ENCODE data around the gene UBR4. TPM values are rescaled to one million over a fixed set of nuclear protein-coding genes. Genes with fewer than 3 reads are reported as not detected.
"Not testable (repeated sequence)": the region's sequence is repeated elsewhere in the genome, so short reads cannot be mapped to it uniquely, and the experiment has no call there.

The UBR4 gene
- total and polyA plus RNA-seq, 3 experiments from 2014 or later = 27.4 to 112 (median 110) TPM

DNA sequence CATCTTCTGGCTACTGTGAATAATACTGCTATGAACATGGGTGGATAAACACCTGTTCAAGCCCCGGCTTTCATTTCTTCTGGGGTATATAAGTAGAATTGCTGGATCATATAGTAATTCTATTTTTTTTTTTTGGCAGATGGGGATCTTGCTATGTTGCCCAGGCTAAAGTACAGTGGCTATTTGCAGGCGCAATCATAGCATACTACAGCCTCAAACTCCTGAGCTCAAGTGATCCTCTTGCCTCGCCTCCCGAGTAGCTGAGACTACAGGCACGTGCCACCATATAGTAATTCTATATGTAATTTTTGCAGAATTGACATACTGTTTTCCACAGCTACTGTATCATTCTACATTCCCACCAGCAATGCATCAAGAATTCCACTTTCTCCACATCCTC, 27.8 kb downstream of the UBR4 start:
- DNase-seq = no peak
- POLR2A ChIA-PET = no interaction called here
- Histone ChIP-seq H3K4me1 (ENCODE audit: insufficient read depth, low read length) (peaks cover 18% of the 10 kb centered on the region), H3K9me3 (ENCODE audit: low read length) (no peaks in the 10 kb centered on the region), H3K27ac (ENCODE audit: low read depth, low read length) (no peak overlapping the region), H3K4me3 (ENCODE audit: low read length) (no peak overlapping the region), H3K27me3 (ENCODE audit: insufficient read depth, low read length, poor library complexity, severe bottlenecking) (no peaks in the 10 kb centered on the region), H3K36me3 (ENCODE audit: insufficient read depth, low read length) (peaks cover 67% of the 10 kb centered on the region)
- peaks cover 20 to 35% (median 24%) of the 10 kb centered on the region in 3 donors for H3K4me1 Mint-ChIP-seq
- no peak overlapping the region for H3K4me3 Mint-ChIP-seq
- H3K9me3 Mint-ChIP-seq = no peaks in the 10 kb centered on the region
- H3K27me3 Mint-ChIP-seq = no peaks in the 10 kb centered on the region
- peaks cover 8 to 92% (median 39%) of the 10 kb centered on the region in 3 donors for H3K36me3 Mint-ChIP-seq
- H3K27ac Mint-ChIP-seq = peak overlapping the region in 1 of 8 donors; percentile 18
- CTCF ChIA-PET = no interaction called here

DNA sequence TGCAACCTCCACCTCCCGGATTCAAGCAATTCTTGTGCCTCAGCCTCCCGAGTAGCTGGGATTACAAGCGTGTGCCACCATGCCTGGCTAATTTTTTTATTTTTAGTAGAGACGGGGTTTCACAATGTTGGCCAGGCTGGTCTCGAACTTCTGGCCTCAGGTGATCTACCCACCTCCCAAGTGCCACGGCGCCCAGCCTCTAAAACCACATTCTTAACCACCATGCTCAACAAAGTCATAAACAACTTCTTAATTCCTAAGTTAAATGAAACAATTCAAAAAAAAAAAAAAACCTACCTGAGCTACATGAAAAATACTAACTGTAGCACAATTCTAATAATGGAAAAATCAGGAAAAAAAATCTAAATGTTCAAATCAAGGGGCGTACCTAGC, 29.8 kb downstream of the UBR4 start:
- not testable (repeated sequence) for H3K27me3 ChIP-seq (ENCODE audit: insufficient read depth, low read length, poor library complexity, severe bottlenecking); H3K27me3 Mint-ChIP-seq; H3K27ac ChIP-seq (ENCODE audit: low read depth, low read length); H3K4me3 ChIP-seq (ENCODE audit: low read length); H3K9me3 Mint-ChIP-seq; H3K9me3 ChIP-seq (ENCODE audit: low read length); DNase-seq
- Mint-ChIP-seq H3K36me3 (peaks cover 3 to 91% (median 38%) of the 10 kb centered on the region in 3 donors), H3K27ac (peak overlapping the region in 7 of 8 donors; percentile 33 to 95 (median 77)), H3K4me3 (peak overlapping the region in 1 of 7 donors; percentile 17), H3K4me1 (peaks cover 20 to 35% (median 24%) of the 10 kb centered on the region in 3 donors)
- CTCF ChIA-PET = interaction anchor here (1.1 to 2.0 kb wide), 3 partner anchors 12 to 473 kb away, joined by 3 to 7 read pairs (median 5); no protein-coding TSS in a partner anchor
- Histone ChIP-seq H3K4me1 (ENCODE audit: insufficient read depth, low read length) (peaks cover 18% of the 10 kb centered on the region), H3K36me3 (ENCODE audit: insufficient read depth, low read length) (peaks cover 72% of the 10 kb centered on the region)
- POLR2A ChIA-PET = interaction anchor here (0.7 kb wide), 1 partner anchor 350 kb away, joined by 6 read pairs; no protein-coding TSS in a partner anchor

DNA sequence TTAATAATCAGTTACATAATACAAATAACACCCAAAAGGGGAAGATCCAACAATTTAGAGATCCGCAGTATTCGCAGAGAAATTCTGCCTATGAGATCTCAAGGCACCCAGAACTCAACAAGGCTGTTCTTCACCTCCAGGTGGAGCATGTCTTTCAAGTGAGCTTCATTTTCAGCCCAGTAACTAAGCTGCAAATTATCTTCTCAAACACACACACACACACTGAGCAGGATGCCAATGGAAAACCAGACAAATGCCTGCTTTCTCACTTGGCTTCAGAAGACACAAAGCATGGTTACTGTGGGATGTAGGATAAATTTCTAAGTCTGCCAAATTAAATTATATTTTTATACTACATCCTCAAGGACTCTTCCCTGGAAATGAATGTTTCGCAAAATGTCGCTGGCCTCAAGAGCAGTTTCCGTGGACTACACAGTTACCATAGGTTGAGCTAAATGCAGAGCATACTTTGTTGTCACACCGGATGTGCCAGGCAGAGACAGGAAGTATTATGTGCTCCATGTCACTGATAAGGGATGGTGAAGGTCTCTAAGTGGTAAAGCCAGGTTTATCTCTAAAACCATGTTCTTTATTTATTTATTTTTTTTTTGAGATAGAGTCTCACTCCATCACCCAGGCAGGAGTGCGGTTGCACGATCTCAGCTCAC, 30.3 kb downstream of the UBR4 start:
- Histone ChIP-seq H3K27me3 (ENCODE audit: insufficient read depth, low read length, poor library complexity, severe bottlenecking) (no peaks in the 10 kb centered on the region), H3K27ac (ENCODE audit: low read depth, low read length) (no peak overlapping the region), H3K36me3 (ENCODE audit: insufficient read depth, low read length) (peaks cover 73% of the 10 kb centered on the region), H3K9me3 (ENCODE audit: low read length) (no peaks in the 10 kb centered on the region), H3K4me1 (ENCODE audit: insufficient read depth, low read length) (peaks cover 18% of the 10 kb centered on the region), H3K4me3 (ENCODE audit: low read length) (no peak overlapping the region)
- CTCF ChIA-PET = interaction anchor here (1.1 to 2.0 kb wide), 3 partner anchors 12 to 474 kb away, joined by 3 to 7 read pairs (median 5); no protein-coding TSS in a partner anchor
- Mint-ChIP-seq H3K9me3 (no peaks in the 10 kb centered on the region), H3K36me3 (peaks cover 4 to 91% (median 36%) of the 10 kb centered on the region in 3 donors), H3K4me3 (peak overlapping the region in 1 of 7 donors; percentile 44), H3K4me1 (peaks cover 20 to 35% (median 24%) of the 10 kb centered on the region in 3 donors), H3K27ac (peak overlapping the region in 7 of 8 donors; percentile 29 to 95 (median 83)), H3K27me3 (no peaks in the 10 kb centered on the region)
- DNase-seq = peak in 2 of 5 donors; percentile 18 to 37
- POLR2A ChIA-PET = interaction anchor here (0.7 kb wide), 1 partner anchor 351 kb away, joined by 6 read pairs; no protein-coding TSS in a partner anchor

DNA sequence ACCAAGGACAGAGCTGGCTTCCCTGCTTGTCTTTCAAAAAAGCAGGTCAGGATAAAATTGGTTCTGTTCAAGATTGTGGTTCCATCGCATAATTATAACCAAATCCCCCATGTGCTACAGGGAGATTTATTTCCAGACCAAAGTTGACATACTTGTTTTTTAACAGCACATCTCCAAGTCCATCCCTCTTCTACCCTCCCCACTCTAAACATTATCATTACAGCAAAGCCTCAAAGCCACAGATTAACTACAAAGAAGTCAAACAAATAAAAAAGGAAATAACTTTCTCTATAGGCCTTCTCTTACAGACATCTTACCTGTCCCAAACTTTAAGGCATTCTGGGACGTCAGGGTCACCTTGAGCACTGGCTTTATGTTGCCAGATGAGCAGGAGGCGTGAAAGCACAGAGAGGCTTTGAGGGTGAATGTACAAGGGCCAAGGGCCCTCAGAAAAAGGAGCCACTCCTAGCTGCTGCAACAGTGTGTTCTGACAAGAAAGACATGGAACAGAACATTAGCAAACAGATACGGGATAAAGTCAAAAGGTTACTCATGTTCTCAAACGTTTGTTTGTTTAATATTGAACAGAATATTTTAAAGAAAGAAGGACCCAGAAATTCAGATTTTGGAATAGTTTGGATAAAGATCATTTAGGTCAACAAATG, 31.2 kb downstream of the UBR4 start:
- H3K4me3 Mint-ChIP-seq = no peak overlapping the region
- ChIA-PET CTCF (interaction anchor here (2.0 kb wide), 1 partner anchor 13 kb away, joined by 5 read pairs; no protein-coding TSS in a partner anchor), POLR2A (no interaction called here)
- Histone ChIP-seq H3K27me3 (ENCODE audit: insufficient read depth, low read length, poor library complexity, severe bottlenecking) (no peaks in the 10 kb centered on the region), H3K36me3 (ENCODE audit: insufficient read depth, low read length) (peaks cover 77% of the 10 kb centered on the region), H3K4me1 (ENCODE audit: insufficient read depth, low read length) (peaks cover 18% of the 10 kb centered on the region), H3K9me3 (ENCODE audit: low read length) (no peaks in the 10 kb centered on the region), H3K4me3 (ENCODE audit: low read length) (no peak overlapping the region), H3K27ac (ENCODE audit: low read depth, low read length) (no peak overlapping the region)
- peaks cover 20 to 35% (median 24%) of the 10 kb centered on the region in 3 donors for H3K4me1 Mint-ChIP-seq
- H3K36me3 Mint-ChIP-seq = peaks cover 4 to 91% (median 30%) of the 10 kb centered on the region in 3 donors
- no peaks in the 10 kb centered on the region for H3K27me3 Mint-ChIP-seq
- no peak for DNase-seq
- no peaks in the 10 kb centered on the region for H3K9me3 Mint-ChIP-seq
- peak overlapping the region in 5 of 8 donors; percentile 7 to 64 (median 52) for H3K27ac Mint-ChIP-seq

DNA sequence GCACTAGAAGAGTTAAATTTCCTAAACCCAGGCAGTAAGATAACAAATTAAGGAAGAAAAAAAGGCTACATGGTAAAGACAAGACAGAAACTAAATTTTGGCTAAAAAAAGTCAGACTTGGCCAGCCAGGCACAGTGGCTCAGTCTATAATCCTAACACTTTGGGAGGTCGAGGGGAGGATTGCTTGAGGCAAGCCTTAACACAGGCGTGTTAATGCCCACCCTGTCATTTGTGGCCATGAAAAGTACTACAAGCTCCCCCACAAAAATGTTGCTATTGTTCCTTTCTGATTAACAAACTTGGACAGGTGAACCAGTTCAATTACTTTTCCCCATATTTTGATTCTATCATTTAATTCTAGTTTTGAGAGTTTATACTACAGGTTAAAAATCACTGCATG, 32.3 kb downstream of the UBR4 start:
- CTCF ChIA-PET = no interaction called here
- Mint-ChIP-seq H3K36me3 (peaks cover 6 to 91% (median 31%) of the 10 kb centered on the region in 3 donors), H3K27ac (peak overlapping the region in 2 of 8 donors; percentile 45 to 75), H3K27me3 (no peaks in the 10 kb centered on the region), H3K4me1 (peaks cover 20 to 35% (median 24%) of the 10 kb centered on the region in 3 donors), H3K9me3 (no peaks in the 10 kb centered on the region), H3K4me3 (no peak overlapping the region)
- POLR2A ChIA-PET = no interaction called here
- H3K36me3 ChIP-seq (ENCODE audit: insufficient read depth, low read length) = peaks cover 79% of the 10 kb centered on the region
- no peak overlapping the region for H3K27ac ChIP-seq (ENCODE audit: low read depth, low read length)
- H3K27me3 ChIP-seq (ENCODE audit: insufficient read depth, low read length, poor library complexity, severe bottlenecking) = no peaks in the 10 kb centered on the region
- peaks cover 18% of the 10 kb centered on the region for H3K4me1 ChIP-seq (ENCODE audit: insufficient read depth, low read length)
- H3K9me3 ChIP-seq (ENCODE audit: low read length) = no peaks in the 10 kb centered on the region
- no peak for DNase-seq
- no peak overlapping the region for H3K4me3 ChIP-seq (ENCODE audit: low read length)

DNA sequence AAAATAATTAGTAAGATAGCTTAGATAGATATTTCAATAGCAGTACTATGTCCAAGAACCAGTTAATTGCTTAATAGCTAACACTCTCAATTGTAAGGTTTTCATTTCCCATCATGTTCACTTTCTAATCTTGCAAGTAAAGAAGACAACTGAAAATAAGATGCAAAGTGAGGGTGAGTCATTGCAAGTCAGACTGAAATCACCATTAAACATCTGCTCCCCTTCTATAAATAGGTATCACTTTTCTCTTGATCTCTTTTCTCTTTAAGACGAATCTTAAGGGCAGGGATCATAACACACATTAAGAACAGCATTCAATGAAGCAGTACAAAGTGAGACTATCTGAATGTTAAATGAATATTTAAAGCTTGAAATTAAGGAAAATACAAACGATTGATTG, 40.4 kb downstream of the UBR4 start:
- H3K27me3 ChIP-seq (ENCODE audit: insufficient read depth, low read length, poor library complexity, severe bottlenecking) = no peaks in the 10 kb centered on the region
- H3K4me3 Mint-ChIP-seq = no peak overlapping the region
- peaks cover 83% of the 10 kb centered on the region for H3K36me3 ChIP-seq (ENCODE audit: insufficient read depth, low read length)
- H3K9me3 ChIP-seq (ENCODE audit: low read length) = no peaks in the 10 kb centered on the region
- DNase-seq = no peak
- H3K9me3 Mint-ChIP-seq = no peaks in the 10 kb centered on the region
- H3K4me3 ChIP-seq (ENCODE audit: low read length) = no peak overlapping the region
- POLR2A ChIA-PET = no interaction called here
- no peaks in the 10 kb centered on the region for H3K27me3 Mint-ChIP-seq
- H3K27ac Mint-ChIP-seq = no peak overlapping the region
- peaks cover 20 to 97% (median 32%) of the 10 kb centered on the region in 3 donors for H3K36me3 Mint-ChIP-seq
- no peak overlapping the region for H3K27ac ChIP-seq (ENCODE audit: low read depth, low read length)
- no peaks in the 10 kb centered on the region for H3K4me1 Mint-ChIP-seq
- CTCF ChIA-PET = no interaction called here
- H3K4me1 ChIP-seq (ENCODE audit: insufficient read depth, low read length) = no peaks in the 10 kb centered on the region

DNA sequence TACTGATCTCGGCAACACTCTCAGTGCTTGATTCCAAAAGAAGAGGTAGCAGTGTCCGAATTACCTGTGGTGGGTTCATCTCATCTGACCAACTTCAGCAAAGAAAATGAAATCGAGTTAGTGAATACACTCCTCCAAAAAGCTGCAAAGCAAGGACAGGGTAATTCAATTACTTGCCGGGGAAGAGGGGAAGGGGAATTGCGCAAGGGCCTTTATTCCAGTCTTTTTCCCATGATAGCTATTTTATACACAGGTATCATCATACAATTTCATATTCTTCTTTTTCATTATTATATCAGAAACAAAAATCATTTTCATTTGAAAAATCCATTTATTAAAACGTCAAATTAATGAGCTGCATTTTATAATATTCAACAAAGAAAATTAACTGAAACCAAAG, 42.9 kb downstream of the UBR4 start:
- no peaks in the 10 kb centered on the region for H3K9me3 ChIP-seq (ENCODE audit: low read length)
- H3K9me3 Mint-ChIP-seq = no peaks in the 10 kb centered on the region
- peak overlapping the region in 1 of 8 donors; percentile 61 for H3K27ac Mint-ChIP-seq
- no peak overlapping the region for H3K27ac ChIP-seq (ENCODE audit: low read depth, low read length)
- ChIA-PET POLR2A (interaction anchor here (0.6 kb wide), 2 partner anchors 17 to 144 kb away, joined by 3 read pairs; no protein-coding TSS in a partner anchor), CTCF (interaction anchor here (0.7 kb wide), 1 partner anchor 18 kb away, joined by 3 read pairs; no protein-coding TSS in a partner anchor)
- no peak overlapping the region for H3K4me3 ChIP-seq (ENCODE audit: low read length)
- H3K4me1 ChIP-seq (ENCODE audit: insufficient read depth, low read length) = no peaks in the 10 kb centered on the region
- H3K4me1 Mint-ChIP-seq = no peaks in the 10 kb centered on the region
- H3K36me3 Mint-ChIP-seq = peaks cover 33 to 98% (median 36%) of the 10 kb centered on the region in 3 donors
- H3K27me3 ChIP-seq (ENCODE audit: insufficient read depth, low read length, poor library complexity, severe bottlenecking) = no peaks in the 10 kb centered on the region
- no peaks in the 10 kb centered on the region for H3K27me3 Mint-ChIP-seq
- H3K36me3 ChIP-seq (ENCODE audit: insufficient read depth, low read length) = peaks cover 86% of the 10 kb centered on the region
- H3K4me3 Mint-ChIP-seq = no peak overlapping the region
- no peak for DNase-seq

DNA sequence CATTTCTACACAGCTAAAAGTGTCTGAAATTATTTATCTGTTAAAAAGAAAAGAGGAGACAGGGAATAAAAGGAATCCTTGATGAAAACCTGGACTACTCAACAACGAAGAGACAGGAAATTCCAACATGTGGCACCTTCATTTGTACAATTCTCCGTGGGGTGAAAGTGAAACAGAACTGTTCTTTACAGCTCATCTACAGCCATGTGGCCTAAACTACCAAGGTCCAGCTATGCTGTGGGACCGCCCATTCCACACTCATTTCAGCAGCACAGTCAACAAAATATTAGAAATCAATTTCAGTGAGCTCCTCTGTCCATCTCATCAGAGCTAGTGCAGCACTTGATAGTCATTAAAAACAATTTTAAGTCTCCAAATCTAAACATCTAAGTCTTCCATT, 44.0 kb downstream of the UBR4 start:
- no peak overlapping the region for H3K27ac ChIP-seq (ENCODE audit: low read depth, low read length)
- POLR2A ChIA-PET = interaction anchor here (0.5 kb wide), 1 partner anchor 21 kb away, joined by 3 read pairs; no protein-coding TSS in a partner anchor
- Mint-ChIP-seq H3K27ac (no peak overlapping the region), H3K36me3 (peaks cover 33 to 98% (median 37%) of the 10 kb centered on the region in 3 donors), H3K4me3 (no peak overlapping the region), H3K4me1 (no peaks in the 10 kb centered on the region), H3K9me3 (no peaks in the 10 kb centered on the region), H3K27me3 (no peaks in the 10 kb centered on the region)
- CTCF ChIA-PET = interaction anchor here (1.2 to 1.3 kb wide), 2 partner anchors 9 to 11 kb away, joined by 3 to 4 read pairs; no protein-coding TSS in a partner anchor
- peaks cover 92% of the 10 kb centered on the region for H3K36me3 ChIP-seq (ENCODE audit: insufficient read depth, low read length)
- no peaks in the 10 kb centered on the region for H3K27me3 ChIP-seq (ENCODE audit: insufficient read depth, low read length, poor library complexity, severe bottlenecking)
- H3K9me3 ChIP-seq (ENCODE audit: low read length) = no peaks in the 10 kb centered on the region
- H3K4me3 ChIP-seq (ENCODE audit: low read length) = no peak overlapping the region
- no peak for DNase-seq
- no peaks in the 10 kb centered on the region for H3K4me1 ChIP-seq (ENCODE audit: insufficient read depth, low read length)
